Stimulated activated CD8-positive, alpha-beta memory T cell treated with anti-CD3 and anti-CD28 coated beads, Interleukin-15, amount 100 ng/mL, for 24 hours (primary cell): Measurements from ENCODE around the gene HMGCS1.
"Not testable (repeated sequence)": the region's sequence is repeated elsewhere in the genome, so short reads cannot be mapped to it uniquely, and the experiment has no call there.

ENCODE experiments used
- DNase-seq: peaks from one replicate; pipeline ENCODE4 v3.0.0-alpha.2; 2020; ENCODE audit warnings: low read depth

HMGCS1 gene

GRCh38 chr5:43312076-43312661 lies 1.0 kb downstream of the HMGCS1 start:
- DNase-seq = no peak

GRCh38 chr5:43309637-43310036 lies 3.6 kb downstream of the HMGCS1 start:
- no peak for DNase-seq

- DNase-seq = no peak
Measured at GRCh38 chr5:43309122-43309521, 4.1 kb downstream of the HMGCS1 start.

GRCh38 chr5:43306954-43307353 lies 6.3 kb downstream of the HMGCS1 start:
- DNase-seq = not testable (repeated sequence)

GRCh38 chr5:43305948-43306565 lies 7.2 kb downstream of the HMGCS1 start:
- no peak for DNase-seq

- DNase-seq = no peak
Measured at GRCh38 chr5:43304525-43304924, 8.7 kb downstream of the HMGCS1 start.

GRCh38 chr5:43303242-43303641 lies 10.0 kb downstream of the HMGCS1 start:
- DNase-seq = no peak

GRCh38 chr5:43302481-43302880 lies 10.7 kb downstream of the HMGCS1 start:
- no peak for DNase-seq

- DNase-seq = no peak
Measured at GRCh38 chr5:43301653-43302091, 11.5 kb downstream of the HMGCS1 start.

GRCh38 chr5:43300112-43300511 lies 13.1 kb downstream of the HMGCS1 start:
- no peak for DNase-seq

- DNase-seq = no peak
Measured at GRCh38 chr5:43298443-43298842, 14.8 kb downstream of the HMGCS1 start.

- DNase-seq = no peak
Measured at GRCh38 chr5:43296835-43297234, 16.4 kb downstream of the HMGCS1 start.

GRCh38 chr5:43295202-43295601 lies 18.0 kb downstream of the HMGCS1 start:
- DNase-seq = no peak

- no peak for DNase-seq
Measured at GRCh38 chr5:43294226-43294625, 19.0 kb downstream of the HMGCS1 start.

- DNase-seq = no peak
Measured at GRCh38 chr5:43290726-43291125, 22.5 kb downstream of the HMGCS1 start.

GRCh38 chr5:43288269-43288831 lies 24.9 kb downstream of the HMGCS1 start:
- DNase-seq = no peak

- DNase-seq = no peak
Measured at GRCh38 chr5:43287493-43287892, 25.7 kb downstream of the HMGCS1 start.

- DNase-seq = no peak
Measured at GRCh38 chr5:43286623-43287022, 26.6 kb downstream of the HMGCS1 start.

- DNase-seq = no peak
Measured at GRCh38 chr5:43281840-43282658, 31.2 kb downstream of the HMGCS1 start.

- DNase-seq = no peak
Measured at GRCh38 chr5:43279548-43280274, 33.5 kb downstream of the HMGCS1 start.

- DNase-seq = no peak
Measured at GRCh38 chr5:43275391-43275790, 37.8 kb downstream of the HMGCS1 start.

GRCh38 chr5:43274435-43275114 lies 38.6 kb downstream of the HMGCS1 start:
- no peak for DNase-seq
